Gastroesophageal sphincter (tissue), 4 donors: ENCODE data around the gene MRPS22. TPM values are rescaled to one million over a fixed set of nuclear protein-coding genes. Genes with fewer than 3 reads are reported as not detected.

Experiments
- ATAC-seq: fragments of 150-250 bp; one replicate; pipeline ENCODE4 v1.9.1; 2016; ENCODE audit warnings: mild to moderate bottlenecking, moderate library complexity
- H3K27ac ChIP-seq, 4 donors: fragments of 200-600 bp; sonication (generic) in 3 of 4; 1 replicate in 3 of 4; 2 replicates in 1 of 4; pipeline ENCODE4 v1.5.1; 2016 to 2019
- H3K27me3 ChIP-seq: fragments of 200-600 bp; sonication (generic); one replicate; pipeline ENCODE4 v1.5.1; 2019
- H3K36me3 ChIP-seq, 2 donors: fragments of 200-600 bp; sonication (generic); one replicate each; pipeline ENCODE4 v1.5.1; 2019; ENCODE audit warnings: control low read depth in 1 of 2
- H3K4me1 ChIP-seq, 3 donors: fragments of 200-600 bp; sonication (generic); 1 replicate in 2 of 3; 2 replicates in 1 of 3; pipeline ENCODE4 v1.5.1; 2016 to 2019; ENCODE audit warnings: control low read depth in 2 of 3
- H3K4me3 ChIP-seq, 2 donors: fragments of 200-600 bp; sonication (generic); one replicate each; pipeline ENCODE4 v1.5.1; 2019; ENCODE audit warnings: mild to moderate bottlenecking in 1 of 2, moderate library complexity in 1 of 2
- H3K9me3 ChIP-seq, 3 donors: fragments of 200-600 bp; sonication (generic); one replicate each; pipeline ENCODE4 v1.5.1; 2017 to 2019; ENCODE audit warnings: control low read depth in 2 of 3
- EP300 ChIP-seq: sonication (generic); formaldehyde crosslinking; IDR thresholded peaks from one replicate; pipeline ENCODE4 v1.6.1; 2017; ENCODE audit warnings: antibody characterized with exemption, mild to moderate bottlenecking
- POLR2A ChIP-seq, 2 donors: fragments of 450-650 bp; IDR thresholded peaks; one replicate each; pipeline ENCODE4 v1.6.1; 2017; ENCODE audit warnings: antibody characterized with exemption in 2 of 2, mild to moderate bottlenecking in 2 of 2, moderate library complexity in 1 of 2
- POLR2AphosphoS5 ChIP-seq: sonication (generic); formaldehyde crosslinking; IDR thresholded peaks from one replicate; pipeline ENCODE4 v1.6.1; 2017; ENCODE audit warnings: antibody characterized with exemption
- WGBS, 2 donors: methylation state at CpG; one replicate each; pipeline ENCODE4 v1.1.5; 2018; ENCODE audit warnings: low coverage in 1 of 2; 5-methylcytosine and 5-hydroxymethylcytosine counted together
- total RNA-seq, 4 donors: library from RNA; depleted of rRNA; stranded (reverse); fragments of >200 nt; gene quantifications; one replicate each; pipeline ENCODE4 v1.1.0, GENCODE V29; 2016
- TF ChIP-seq, protein P1 (sequence below), 4 experiments: fragments of 200-600 bp in 2 of 4; fragments of 450-650 bp in 2 of 4; sonication (generic) in 1 of 4; IDR thresholded peaks; one replicate each; pipeline ENCODE4 v1.5.1; 2017 to 2019; ENCODE audit warnings: antibody characterized with exemption in 4 of 4, mild to moderate bottlenecking in 2 of 4, moderate library complexity in 2 of 4

MRPS22 gene
- total RNA-seq, 4 donors from 2014 or later, result 52.6 to 68.8 (median 56.6) TPM

GRCh38 chr3:139299261-139300132, 44.3 kb upstream of the MRPS22 start:
- H3K36me3 ChIP-seq, result no peaks in the 10 kb centered on the region
- H3K4me3 ChIP-seq, result no peak overlapping the region
- no peaks in the 10 kb centered on the region for H3K27me3 ChIP-seq
- H3K9me3 ChIP-seq, result no peaks in the 10 kb centered on the region
- H3K27ac ChIP-seq, result no peak overlapping the region
- no peak for ATAC-seq
- H3K4me1 ChIP-seq, result no peaks in the 10 kb centered on the region
- TF ChIP-seq POLR2AphosphoS5, result no peak
- TF ChIP-seq, protein P1, sequence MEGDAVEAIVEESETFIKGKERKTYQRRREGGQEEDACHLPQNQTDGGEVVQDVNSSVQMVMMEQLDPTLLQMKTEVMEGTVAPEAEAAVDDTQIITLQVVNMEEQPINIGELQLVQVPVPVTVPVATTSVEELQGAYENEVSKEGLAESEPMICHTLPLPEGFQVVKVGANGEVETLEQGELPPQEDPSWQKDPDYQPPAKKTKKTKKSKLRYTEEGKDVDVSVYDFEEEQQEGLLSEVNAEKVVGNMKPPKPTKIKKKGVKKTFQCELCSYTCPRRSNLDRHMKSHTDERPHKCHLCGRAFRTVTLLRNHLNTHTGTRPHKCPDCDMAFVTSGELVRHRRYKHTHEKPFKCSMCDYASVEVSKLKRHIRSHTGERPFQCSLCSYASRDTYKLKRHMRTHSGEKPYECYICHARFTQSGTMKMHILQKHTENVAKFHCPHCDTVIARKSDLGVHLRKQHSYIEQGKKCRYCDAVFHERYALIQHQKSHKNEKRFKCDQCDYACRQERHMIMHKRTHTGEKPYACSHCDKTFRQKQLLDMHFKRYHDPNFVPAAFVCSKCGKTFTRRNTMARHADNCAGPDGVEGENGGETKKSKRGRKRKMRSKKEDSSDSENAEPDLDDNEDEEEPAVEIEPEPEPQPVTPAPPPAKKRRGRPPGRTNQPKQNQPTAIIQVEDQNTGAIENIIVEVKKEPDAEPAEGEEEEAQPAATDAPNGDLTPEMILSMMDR (IDR thresholded peaks at IDR 0.05), result no peak
- TF ChIP-seq POLR2A (IDR thresholded peaks at IDR 0.05), result no peak
- TF ChIP-seq EP300, result no peak
- WGBS, 2 donors, result 65 to 82% methylated on average over 4 to 8 of the region's 14 CpGs

- Histone ChIP-seq H3K27ac (no peak overlapping the region), H3K27me3 (no peaks in the 10 kb centered on the region), H3K9me3 (no peaks in the 10 kb centered on the region), H3K4me1 (no peaks in the 10 kb centered on the region), H3K4me3 (no peak overlapping the region), H3K36me3 (no peaks in the 10 kb centered on the region)
- ATAC-seq, result no peak
- 100% methylated on average over 3 of the region's 3 CpGs; no CpG with 5 or more reads in 1 of the 2 donors for WGBS, 2 donors
- TF ChIP-seq, protein P1 (IDR thresholded peaks at IDR 0.05), result no peak
- TF ChIP-seq POLR2AphosphoS5 (no peak), EP300 (no peak), POLR2A (IDR thresholded peaks at IDR 0.05) (no peak)
These were observed 43.4 kb upstream of the MRPS22 start for GRCh38 chr3:139300416-139300815.

GRCh38 chr3:139301183-139301582, 42.6 kb upstream of the MRPS22 start:
- whole genome bisulfite sequencing, 2 donors, result 90% methylated on average over 4 of the region's 6 CpGs; no CpG with 5 or more reads in 1 of the 2 donors
- Histone ChIP-seq H3K9me3 (no peaks in the 10 kb centered on the region), H3K4me1 (no peaks in the 10 kb centered on the region), H3K27me3 (no peaks in the 10 kb centered on the region), H3K36me3 (no peaks in the 10 kb centered on the region), H3K4me3 (no peak overlapping the region), H3K27ac (no peak overlapping the region)
- TF ChIP-seq POLR2AphosphoS5 (no peak), POLR2A (IDR thresholded peaks at IDR 0.05) (no peak)
- no peak for ATAC-seq

DNA sequence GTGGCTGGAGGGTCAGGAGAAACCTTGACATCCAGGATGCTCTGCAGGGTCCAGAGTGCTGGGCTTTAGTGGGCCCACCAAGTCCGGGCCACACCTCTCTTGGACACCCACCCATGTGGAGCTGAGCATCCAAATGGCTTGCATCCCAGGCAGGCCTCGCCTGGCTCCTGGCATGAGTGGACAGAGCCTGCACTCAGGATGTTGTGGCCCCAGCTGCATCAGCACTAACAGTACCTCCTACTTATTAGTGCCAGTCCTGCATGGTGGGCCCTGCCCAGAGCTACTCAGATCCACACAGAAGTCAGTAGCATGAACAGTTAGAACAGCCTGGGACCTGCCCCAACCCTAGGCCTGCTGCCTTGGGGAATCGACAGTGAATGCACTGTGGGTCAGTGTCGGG, 42.2 kb upstream of the MRPS22 start:
- Histone ChIP-seq H3K4me1 (no peaks in the 10 kb centered on the region), H3K4me3 (no peak overlapping the region), H3K27me3 (no peaks in the 10 kb centered on the region), H3K9me3 (no peaks in the 10 kb centered on the region), H3K27ac (no peak overlapping the region), H3K36me3 (no peaks in the 10 kb centered on the region)
- 100% methylated on average over 1 of the region's 4 CpGs; no CpG with 5 or more reads in 1 of the 2 donors for WGBS, 2 donors
- TF ChIP-seq POLR2A (IDR thresholded peaks at IDR 0.05) (no peak), EP300 (no peak), POLR2AphosphoS5 (no peak)
- TF ChIP-seq, protein P1 (IDR thresholded peaks at IDR 0.05), result no peak
- no peak for ATAC-seq

- H3K4me3 ChIP-seq, result no peak overlapping the region
- H3K4me1 ChIP-seq, result no peaks in the 10 kb centered on the region
- no peaks in the 10 kb centered on the region for H3K9me3 ChIP-seq
- H3K27ac ChIP-seq, result no peak overlapping the region
- H3K36me3 ChIP-seq, result no peaks in the 10 kb centered on the region
- WGBS, 2 donors, result 66 to 76% methylated on average over 4 to 10 of the region's 12 CpGs
- H3K27me3 ChIP-seq, result no peaks in the 10 kb centered on the region
- TF ChIP-seq POLR2A (IDR thresholded peaks at IDR 0.05), result no peak
- TF ChIP-seq, protein P1 (IDR thresholded peaks at IDR 0.05), result no peak
- TF ChIP-seq POLR2AphosphoS5, result no peak
- no peak for TF ChIP-seq EP300
- ATAC-seq, result no peak
These were observed 41.6 kb upstream of the MRPS22 start for GRCh38 chr3:139302084-139302800.
